Measurements from ENCODE around the gene NAPEPLD.
"Not testable (repeated sequence)": the region's sequence is repeated elsewhere in the genome, so short reads cannot be mapped to it uniquely, and the experiment has no call there.

- TF ChIP-seq, protein P1, sequence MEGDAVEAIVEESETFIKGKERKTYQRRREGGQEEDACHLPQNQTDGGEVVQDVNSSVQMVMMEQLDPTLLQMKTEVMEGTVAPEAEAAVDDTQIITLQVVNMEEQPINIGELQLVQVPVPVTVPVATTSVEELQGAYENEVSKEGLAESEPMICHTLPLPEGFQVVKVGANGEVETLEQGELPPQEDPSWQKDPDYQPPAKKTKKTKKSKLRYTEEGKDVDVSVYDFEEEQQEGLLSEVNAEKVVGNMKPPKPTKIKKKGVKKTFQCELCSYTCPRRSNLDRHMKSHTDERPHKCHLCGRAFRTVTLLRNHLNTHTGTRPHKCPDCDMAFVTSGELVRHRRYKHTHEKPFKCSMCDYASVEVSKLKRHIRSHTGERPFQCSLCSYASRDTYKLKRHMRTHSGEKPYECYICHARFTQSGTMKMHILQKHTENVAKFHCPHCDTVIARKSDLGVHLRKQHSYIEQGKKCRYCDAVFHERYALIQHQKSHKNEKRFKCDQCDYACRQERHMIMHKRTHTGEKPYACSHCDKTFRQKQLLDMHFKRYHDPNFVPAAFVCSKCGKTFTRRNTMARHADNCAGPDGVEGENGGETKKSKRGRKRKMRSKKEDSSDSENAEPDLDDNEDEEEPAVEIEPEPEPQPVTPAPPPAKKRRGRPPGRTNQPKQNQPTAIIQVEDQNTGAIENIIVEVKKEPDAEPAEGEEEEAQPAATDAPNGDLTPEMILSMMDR (IDR thresholded peaks at IDR 0.05), result not testable (repeated sequence)
- not testable (repeated sequence) for TF ChIP-seq POLR2A (IDR thresholded peaks at IDR 0.05)
Measured at GRCh38 chr7:103171695-103172414, 23.0 kb upstream of the NAPEPLD start.

Measured in Peyer's patch (tissue), 4 donors.